ENCODE measurements around the gene CHRNB4.
A peak's percentile ranks its signal among the peaks of the same experiment; 100 is the strongest.

The CHRNB4 gene

GRCh38 chr15:78638658-78639314 is 2.2 kb downstream of the CHRNB4 start:
- peak; percentile 60 for DNase-seq
- in situ Hi-C loops (cut with HindIII; ENCODE audit: low pct_ligation_motif_present, low pct_unique_long_range_greater_than_20kb, low sequenced_read_pairs) = no loop called here

DNA sequence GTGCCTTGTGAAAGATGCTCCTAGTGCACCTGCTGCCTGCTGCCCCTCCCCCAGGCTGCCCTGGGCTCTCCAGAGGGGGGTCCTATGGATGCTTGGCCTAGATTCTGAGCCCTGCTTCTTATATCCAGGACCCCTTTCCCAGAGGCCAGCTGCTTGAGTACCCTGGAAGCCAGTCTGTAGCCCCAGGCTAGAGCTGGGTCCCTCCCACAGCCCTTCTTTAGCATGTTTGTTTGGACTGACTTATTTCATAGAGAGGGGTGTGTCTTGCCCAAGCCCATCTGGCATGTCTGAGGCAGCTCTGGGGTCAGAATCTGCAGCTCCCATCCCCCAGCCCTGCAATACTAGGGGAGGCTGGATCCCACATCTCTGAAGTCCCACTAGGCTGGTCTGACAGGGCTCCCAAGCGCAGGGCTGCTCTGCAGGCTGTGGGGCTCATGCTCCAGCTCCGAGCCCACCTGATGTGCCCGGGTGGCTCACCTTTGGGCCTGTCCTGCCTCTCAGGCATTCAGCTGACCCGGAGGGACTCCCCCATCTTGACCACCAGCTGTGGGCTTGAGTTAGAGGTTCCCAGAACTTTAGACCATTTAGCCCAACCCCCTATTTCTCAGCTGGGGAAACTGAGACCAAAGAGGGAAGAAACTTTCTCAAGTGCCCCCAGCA is 3.1 kb downstream of the CHRNB4 start:
- no peak for DNase-seq
- in situ Hi-C loops (cut with HindIII; ENCODE audit: low pct_ligation_motif_present, low pct_unique_long_range_greater_than_20kb, low sequenced_read_pairs) = no loop called here

- no peak for DNase-seq
- in situ Hi-C loops (cut with HindIII; ENCODE audit: low pct_ligation_motif_present, low pct_unique_long_range_greater_than_20kb, low sequenced_read_pairs) = no loop called here
Observed at GRCh38 chr15:78636378-78636859, 4.6 kb downstream of the CHRNB4 start.

GRCh38 chr15:78635346-78635745 is 5.7 kb downstream of the CHRNB4 start:
- in situ Hi-C loops (cut with HindIII; ENCODE audit: low pct_ligation_motif_present, low pct_unique_long_range_greater_than_20kb, low sequenced_read_pairs) = no loop called here
- DNase-seq = no peak

GRCh38 chr15:78634210-78635145 is 6.5 kb downstream of the CHRNB4 start:
- in situ Hi-C loops (cut with HindIII; ENCODE audit: low pct_ligation_motif_present, low pct_unique_long_range_greater_than_20kb, low sequenced_read_pairs) = no loop called here
- DNase-seq = no peak

- DNase-seq = no peak
- in situ Hi-C loops (cut with HindIII; ENCODE audit: low pct_ligation_motif_present, low pct_unique_long_range_greater_than_20kb, low sequenced_read_pairs) = no loop called here
Observed at GRCh38 chr15:78633348-78633747, 7.7 kb downstream of the CHRNB4 start.

DNA sequence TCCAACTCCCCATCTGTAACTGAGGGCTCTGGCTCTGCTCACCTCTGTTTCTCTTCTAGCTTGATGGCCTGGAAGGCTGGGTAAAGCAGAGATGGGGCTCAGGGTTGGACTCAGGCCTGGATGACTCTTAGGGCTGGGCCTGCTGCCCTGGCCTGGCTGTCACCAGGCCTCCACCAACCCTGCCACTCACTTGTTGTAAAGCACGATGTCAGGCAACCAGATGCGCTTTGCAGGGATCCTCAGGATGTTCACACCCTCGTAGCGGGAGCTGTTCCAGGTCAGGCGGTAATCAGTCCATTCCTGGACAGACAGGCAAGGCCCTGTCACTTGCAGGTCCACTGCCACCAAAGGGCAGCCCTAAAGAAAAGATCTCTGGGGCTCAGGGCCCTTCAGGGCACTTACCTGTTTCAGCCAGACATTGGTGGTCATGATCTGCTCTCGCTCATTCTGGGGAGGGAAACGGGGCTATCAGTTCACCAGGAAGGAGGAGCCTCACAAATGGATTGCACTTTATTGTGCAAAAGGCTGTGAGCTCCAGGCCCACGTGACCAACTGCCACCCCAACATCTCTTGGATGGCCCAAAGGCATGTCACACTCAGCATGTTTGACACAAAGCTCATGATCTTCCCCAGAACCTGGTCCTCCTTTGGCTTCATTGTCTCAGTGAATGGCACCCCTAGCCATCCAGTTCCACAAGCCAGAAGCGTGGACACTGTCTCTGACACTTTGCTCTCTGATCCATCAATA is 9.9 kb downstream of the CHRNB4 start:
- in situ Hi-C loops (cut with HindIII; ENCODE audit: low pct_ligation_motif_present, low pct_unique_long_range_greater_than_20kb, low sequenced_read_pairs) = no loop called here
- DNase-seq = no peak

GRCh38 chr15:78629716-78630065 is 11.3 kb downstream of the CHRNB4 start:
- in situ Hi-C loops (cut with HindIII; ENCODE audit: low pct_ligation_motif_present, low pct_unique_long_range_greater_than_20kb, low sequenced_read_pairs) = no loop called here
- no peak for DNase-seq

- in situ Hi-C loops (cut with HindIII; ENCODE audit: low pct_ligation_motif_present, low pct_unique_long_range_greater_than_20kb, low sequenced_read_pairs) = no loop called here
- no peak for DNase-seq
Observed at GRCh38 chr15:78629031-78629715, 11.8 kb downstream of the CHRNB4 start.

- no peak for DNase-seq
- in situ Hi-C loops (cut with HindIII; ENCODE audit: low pct_ligation_motif_present, low pct_unique_long_range_greater_than_20kb, low sequenced_read_pairs) = no loop called here
Observed at GRCh38 chr15:78628227-78628626, 12.8 kb downstream of the CHRNB4 start.

DNA sequence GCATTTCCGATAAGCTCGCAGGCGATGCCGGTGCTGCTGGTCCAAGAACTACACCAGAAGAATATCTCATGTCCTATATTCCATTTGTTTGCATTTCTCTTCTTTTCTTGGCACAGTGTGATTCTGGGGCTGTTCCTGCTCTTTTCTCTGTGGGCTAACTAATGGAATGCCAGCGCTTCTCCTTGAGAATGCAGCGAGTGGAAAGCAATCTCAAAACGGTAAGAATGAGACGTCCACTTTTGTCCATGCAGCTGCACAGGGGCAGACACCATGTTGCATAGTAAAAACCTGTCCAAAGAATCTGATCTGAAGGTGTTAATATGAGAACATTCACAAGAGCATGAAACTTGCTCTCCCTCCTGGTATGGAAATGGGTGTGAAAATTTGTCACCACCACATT is 13.7 kb downstream of the CHRNB4 start:
- no peak for DNase-seq
- in situ Hi-C loops (cut with HindIII; ENCODE audit: low pct_ligation_motif_present, low pct_unique_long_range_greater_than_20kb, low sequenced_read_pairs) = no loop called here

- no peak for DNase-seq
- in situ Hi-C loops (cut with HindIII; ENCODE audit: low pct_ligation_motif_present, low pct_unique_long_range_greater_than_20kb, low sequenced_read_pairs) = no loop called here
Observed at GRCh38 chr15:78626381-78626995, 14.5 kb downstream of the CHRNB4 start.

DNA sequence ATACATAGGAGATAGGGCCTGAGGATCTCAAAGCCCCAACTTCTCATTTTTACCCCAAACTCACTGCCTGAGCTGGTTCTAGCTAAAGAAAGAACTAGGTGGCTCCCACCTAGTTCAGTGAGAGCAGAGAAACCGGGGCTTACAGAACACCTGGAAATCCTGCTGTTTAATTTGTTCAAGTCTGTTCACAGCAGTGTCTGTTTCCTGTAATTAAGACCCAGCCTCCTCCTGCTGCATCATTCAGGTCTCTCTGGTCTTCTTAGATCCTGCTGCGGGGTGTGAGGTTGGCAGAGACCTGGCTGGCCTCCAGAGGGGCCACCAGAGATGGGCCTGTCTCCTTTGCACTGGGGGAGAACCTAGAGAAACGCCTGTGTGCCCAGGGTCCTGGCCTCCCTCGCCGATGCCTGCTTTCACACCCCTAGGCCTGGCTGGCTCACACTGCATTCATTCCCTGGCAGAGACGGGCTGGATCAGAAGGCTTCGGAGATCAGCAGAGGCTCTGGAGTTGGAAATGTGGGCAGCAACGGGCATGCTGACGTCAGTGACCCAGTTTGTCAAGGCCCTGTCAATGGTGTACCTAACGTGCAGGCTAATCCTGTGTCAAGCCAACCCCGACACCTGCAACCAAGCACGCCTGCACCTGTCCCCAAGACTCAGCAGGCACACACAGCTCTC is 15.3 kb downstream of the CHRNB4 start:
- in situ Hi-C loops (cut with HindIII; ENCODE audit: low pct_ligation_motif_present, low pct_unique_long_range_greater_than_20kb, low sequenced_read_pairs) = no loop called here
- DNase-seq = no peak

DNA sequence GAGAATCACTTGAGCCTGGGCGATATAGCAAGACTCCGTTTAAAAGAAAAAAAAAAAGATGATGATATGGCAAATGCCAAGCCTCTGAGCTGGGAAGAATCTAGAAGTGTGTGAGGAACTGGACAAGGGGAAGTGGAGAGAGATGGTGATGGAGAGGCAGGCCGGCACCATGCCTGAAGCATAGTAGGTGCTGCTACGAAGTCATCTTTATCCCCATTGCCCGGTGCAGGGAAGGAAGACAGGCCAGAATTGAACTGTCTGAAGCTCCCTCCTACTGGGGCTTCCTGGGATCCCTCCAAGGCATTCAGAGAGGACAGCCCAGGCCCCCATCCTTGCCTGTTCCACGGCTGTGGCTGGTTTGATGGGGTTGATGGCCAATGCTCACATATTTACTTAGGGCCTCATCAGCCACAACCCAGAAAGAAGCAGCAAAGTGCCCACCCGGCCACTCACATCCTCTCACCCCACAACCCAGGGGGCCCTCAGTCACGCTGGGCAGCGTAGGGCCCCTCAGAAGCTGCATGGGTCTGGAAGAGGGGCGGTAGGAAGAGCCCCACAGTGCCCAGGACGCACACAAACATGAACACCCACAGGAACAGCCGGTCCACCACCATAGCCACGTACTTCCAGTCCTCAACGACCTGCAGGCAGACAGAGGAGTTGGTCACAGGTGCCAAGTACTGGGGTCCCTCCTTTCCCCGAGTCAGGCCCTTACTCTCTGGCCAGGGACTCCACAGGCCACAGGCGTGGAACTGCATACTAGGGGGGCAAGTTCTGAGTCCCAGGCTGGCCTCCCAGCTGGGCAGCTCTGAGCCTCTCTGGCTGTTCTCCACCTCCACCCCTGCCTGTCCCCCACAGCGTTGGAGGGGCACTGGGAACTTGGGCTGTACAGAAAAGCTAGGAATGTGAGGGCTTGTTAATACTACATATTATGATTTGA is 16.1 kb downstream of the CHRNB4 start:
- in situ Hi-C loops (cut with HindIII; ENCODE audit: low pct_ligation_motif_present, low pct_unique_long_range_greater_than_20kb, low sequenced_read_pairs) = no loop called here
- DNase-seq = no peak

- DNase-seq = no peak
- in situ Hi-C loops (cut with HindIII; ENCODE audit: low pct_ligation_motif_present, low pct_unique_long_range_greater_than_20kb, low sequenced_read_pairs) = no loop called here
Observed at GRCh38 chr15:78623786-78624497, 17.1 kb downstream of the CHRNB4 start.

All from ACHN (cell line).